H9 (cell line): ENCODE results near the gene MYB. TPM values are rescaled to one million over a fixed set of nuclear protein-coding genes. Genes with fewer than 3 reads are reported as not detected.

Experiments
- DNase-seq: peaks from one replicate; pipeline ENCODE4 v3.0.0-alpha.2; 2017
- H2AFZ ChIP-seq: one replicate; pipeline ENCODE4 v1.6.1; 2013; ENCODE audit warnings: mild to moderate bottlenecking, low read length, control low read depth, moderate library complexity
- H2AK5ac ChIP-seq: 2 replicates; pipeline ENCODE4 v1.6.1; 2013; ENCODE audit warnings: low read length, control low read depth, mixed read lengths; ENCODE audit not compliant: insufficient read length
- H2BK120ac ChIP-seq: one replicate; pipeline ENCODE4 v1.6.1; 2013; ENCODE audit warnings: low read depth, mild to moderate bottlenecking, low read length, control low read depth, inconsistent platforms; ENCODE audit not compliant: poor library complexity, severe bottlenecking
- H2BK12ac ChIP-seq: 2 replicates; pipeline ENCODE4 v1.6.1; 2013; ENCODE audit warnings: low read length, control low read depth, mixed read lengths, low read depth; ENCODE audit not compliant: insufficient read length
- H2BK15ac ChIP-seq: 2 replicates; pipeline ENCODE4 v1.6.1; 2013; ENCODE audit warnings: low read depth, low read length, control low read depth
- H2BK20ac ChIP-seq: one replicate; pipeline ENCODE4 v1.6.1; 2013; ENCODE audit warnings: low read depth, mild to moderate bottlenecking, low read length, control low read depth, inconsistent platforms; ENCODE audit not compliant: poor library complexity, severe bottlenecking
- H2BK5ac ChIP-seq: 2 replicates; pipeline ENCODE4 v1.6.1; 2013; ENCODE audit warnings: low read length, control low read depth, mixed read lengths; ENCODE audit not compliant: insufficient read length
- H3K14ac ChIP-seq: 2 replicates; pipeline ENCODE4 v1.6.1; 2013; ENCODE audit warnings: low read length, control low read depth; ENCODE audit not compliant: insufficient read depth
- H3K18ac ChIP-seq: 2 replicates; pipeline ENCODE4 v1.6.1; 2013; ENCODE audit warnings: low read depth, mild to moderate bottlenecking, mixed read lengths, low read length, control low read depth; ENCODE audit not compliant: insufficient read length
- H3K23ac ChIP-seq: 2 replicates; pipeline ENCODE4 v1.6.1; 2013; ENCODE audit warnings: low read length, control low read depth, mixed read lengths, low read depth; ENCODE audit not compliant: insufficient read length
- H3K23me2 ChIP-seq: 2 replicates; pipeline ENCODE4 v1.6.1; 2013; ENCODE audit warnings: low read depth, mild to moderate bottlenecking, mixed read lengths, low read length, control low read depth; ENCODE audit not compliant: insufficient read length, poor library complexity, severe bottlenecking
- H3K27ac ChIP-seq: 2 replicates; pipeline ENCODE4 v1.5.1; 2013; ENCODE audit warnings: low read length, control low read depth, mixed read lengths, low read depth; ENCODE audit not compliant: insufficient read length
- H3K27me3 ChIP-seq: 2 replicates; pipeline ENCODE4 v1.6.1; 2013; ENCODE audit warnings: low read length, control low read depth, inconsistent platforms; ENCODE audit not compliant: insufficient read depth
- H3K4ac ChIP-seq: 2 replicates; pipeline ENCODE4 v1.6.1; 2013; ENCODE audit warnings: low read depth, mild to moderate bottlenecking, control low read depth, inconsistent platforms, low read length, moderate library complexity
- H3K4me1 ChIP-seq: 2 replicates; pipeline ENCODE4 v1.6.1; 2013; ENCODE audit warnings: low read length, control low read depth, inconsistent platforms; ENCODE audit not compliant: insufficient read depth
- H3K4me2 ChIP-seq: 2 replicates; pipeline ENCODE4 v1.6.1; 2013; ENCODE audit warnings: low read length, control low read depth, mixed read lengths; ENCODE audit not compliant: insufficient read length, insufficient read depth
- H3K56ac ChIP-seq: 2 replicates; pipeline ENCODE4 v1.6.1; 2013; ENCODE audit warnings: low read depth, mild to moderate bottlenecking, mixed read lengths, low read length, control low read depth; ENCODE audit not compliant: insufficient read length
- H3K79me1 ChIP-seq: 2 replicates; pipeline ENCODE4 v1.6.1; 2013; ENCODE audit warnings: low read depth, mild to moderate bottlenecking, moderate library complexity, low read length, control low read depth, inconsistent platforms; ENCODE audit not compliant: insufficient read depth, poor library complexity, severe bottlenecking
- H3K79me2 ChIP-seq: 2 replicates; pipeline ENCODE4 v1.6.1; 2013; ENCODE audit warnings: low read length, control low read depth, inconsistent platforms; ENCODE audit not compliant: insufficient read depth
- H3K9ac ChIP-seq: 2 replicates; pipeline ENCODE4 v1.6.1; 2013; ENCODE audit warnings: low read length, control low read depth, mixed read lengths; ENCODE audit not compliant: insufficient read length; ENCODE audit errors: extremely low read depth
- H3K9me3 ChIP-seq: one replicate; pipeline ENCODE4 v1.6.1; 2013; ENCODE audit warnings: low read depth, low read length, inconsistent platforms; ENCODE audit not compliant: control insufficient read depth
- H3T11ph ChIP-seq: one replicate; pipeline ENCODE4 v1.6.1; 2013; ENCODE audit warnings: mild to moderate bottlenecking, low read length, control low read depth, inconsistent platforms
- H4K20me1 ChIP-seq: one replicate; pipeline ENCODE4 v1.6.1; 2013; ENCODE audit not compliant: control insufficient read depth, insufficient read length, insufficient read depth
- H4K5ac ChIP-seq: 2 replicates; pipeline ENCODE4 v1.6.1; 2013; ENCODE audit warnings: low read depth, mild to moderate bottlenecking, mixed read lengths, low read length, control low read depth; ENCODE audit not compliant: insufficient read length
- H4K8ac ChIP-seq: replicated peaks from 2 replicates; pipeline ENCODE4 v1.6.1; 2013; ENCODE audit warnings: low read length, control low read depth, mixed read lengths, low read depth; ENCODE audit not compliant: insufficient read length
- H4K91ac ChIP-seq: 2 replicates; pipeline ENCODE4 v1.6.1; 2013; ENCODE audit warnings: low read depth, mild to moderate bottlenecking, moderate library complexity, mixed read lengths, low read length, control low read depth; ENCODE audit not compliant: insufficient read length
- H3K27ac Mint-ChIP-seq, 3 experiments: 2 replicates in 2 of 3; 3 replicates in 1 of 3; pipeline ENCODE4 v1.8.0; 2020 to 2021; ENCODE audit warnings: mixed read lengths in 3 of 3, mild to moderate bottlenecking in 1 of 3, moderate library complexity in 1 of 3
- H3K27me3 Mint-ChIP-seq: 2 replicates; pipeline ENCODE4 v1.8.0; 2021; ENCODE audit warnings: low read depth, mild to moderate bottlenecking, moderate library complexity, mixed read lengths
- H3K36me3 Mint-ChIP-seq, 3 experiments: 2 replicates in 2 of 3; 3 replicates in 1 of 3; pipeline ENCODE4 v1.8.0; 2020 to 2021; ENCODE audit warnings: low read depth in 3 of 3, mixed read lengths in 3 of 3; ENCODE audit not compliant: insufficient read depth in 1 of 3
- H3K4me1 Mint-ChIP-seq, 2 experiments: 2 replicates each; pipeline ENCODE4 v1.8.0; 2020; ENCODE audit warnings: mixed read lengths in 2 of 2
- H3K4me3 Mint-ChIP-seq, 2 experiments: 2 replicates in 1 of 2; 3 replicates in 1 of 2; pipeline ENCODE4 v1.8.0; 2020 to 2021; ENCODE audit warnings: mild to moderate bottlenecking in 2 of 2, mixed read lengths in 2 of 2, moderate library complexity in 1 of 2
- H3K9me3 Mint-ChIP-seq, 2 experiments: 2 replicates in 1 of 2; 3 replicates in 1 of 2; pipeline ENCODE4 v1.8.0; 2020; ENCODE audit warnings: mild to moderate bottlenecking in 2 of 2, mixed read lengths in 2 of 2, moderate library complexity in 1 of 2
- WGBS: extraction: QIAGEN DNeasy Blood & Tissue Kit; methylation state at CpG from one replicate; pipeline ENCODE4 v1.1.7; 2013; ENCODE audit warnings: missing lambda C conversion rate, low lambda C conversion rate, mixed read lengths; ENCODE audit not compliant: insufficient read length; ENCODE audit errors: extremely low coverage; 5-methylcytosine and 5-hydroxymethylcytosine counted together
- total RNA-seq: library from RNA; stranded (reverse); gene quantifications from 2 replicates; pipeline ENCODE4 v1.2.1, GENCODE V29; 2021
- TF ChIP-seq, protein P1 (sequence below): fragments of 200-600 bp; sonication (generic); conservative IDR thresholded peaks from 3 replicates; pipeline ENCODE4 v1.8.0; 2021; ENCODE audit warnings: antibody characterized with exemption, mild to moderate bottlenecking

The MYB gene
- total RNA-seq, 1 experiment from 2014 or later, result 5.8 TPM

DNA sequence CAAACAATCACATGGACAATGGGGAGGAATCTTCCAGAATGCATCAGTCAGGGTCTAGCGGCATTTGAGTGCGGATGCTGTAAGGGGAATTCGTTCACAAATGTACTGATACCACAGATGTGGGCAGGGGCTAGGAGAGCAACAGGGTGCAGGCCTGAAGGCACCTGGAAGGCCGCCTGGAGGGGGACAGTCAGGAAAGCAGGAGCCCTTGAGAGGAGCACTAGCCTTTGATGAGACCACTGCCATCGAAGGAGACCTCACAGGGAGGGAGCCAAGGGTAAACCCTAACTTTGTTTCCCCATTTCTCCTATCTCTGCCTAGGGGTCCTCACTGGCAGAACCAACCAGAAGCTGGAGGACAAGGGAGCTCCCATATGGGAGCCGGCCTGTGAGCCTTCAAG lies 38.2 kb downstream of the MYB start:
- H3K27ac ChIP-seq, result no peak overlapping the region
- no CpG with 5 or more reads among the region's 6 CpGs for WGBS

More for the DNA sequence above, 38.2 kb downstream of the MYB start:
- TF ChIP-seq, protein P1, sequence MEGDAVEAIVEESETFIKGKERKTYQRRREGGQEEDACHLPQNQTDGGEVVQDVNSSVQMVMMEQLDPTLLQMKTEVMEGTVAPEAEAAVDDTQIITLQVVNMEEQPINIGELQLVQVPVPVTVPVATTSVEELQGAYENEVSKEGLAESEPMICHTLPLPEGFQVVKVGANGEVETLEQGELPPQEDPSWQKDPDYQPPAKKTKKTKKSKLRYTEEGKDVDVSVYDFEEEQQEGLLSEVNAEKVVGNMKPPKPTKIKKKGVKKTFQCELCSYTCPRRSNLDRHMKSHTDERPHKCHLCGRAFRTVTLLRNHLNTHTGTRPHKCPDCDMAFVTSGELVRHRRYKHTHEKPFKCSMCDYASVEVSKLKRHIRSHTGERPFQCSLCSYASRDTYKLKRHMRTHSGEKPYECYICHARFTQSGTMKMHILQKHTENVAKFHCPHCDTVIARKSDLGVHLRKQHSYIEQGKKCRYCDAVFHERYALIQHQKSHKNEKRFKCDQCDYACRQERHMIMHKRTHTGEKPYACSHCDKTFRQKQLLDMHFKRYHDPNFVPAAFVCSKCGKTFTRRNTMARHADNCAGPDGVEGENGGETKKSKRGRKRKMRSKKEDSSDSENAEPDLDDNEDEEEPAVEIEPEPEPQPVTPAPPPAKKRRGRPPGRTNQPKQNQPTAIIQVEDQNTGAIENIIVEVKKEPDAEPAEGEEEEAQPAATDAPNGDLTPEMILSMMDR, result no peak
- Histone ChIP-seq H3K79me1 (no peaks in the 10 kb centered on the region), H2BK120ac (no peak overlapping the region), H3K4me2 (no peak overlapping the region), H2BK20ac (no peak overlapping the region), H4K20me1 (no peaks in the 10 kb centered on the region), H3K18ac (no peak overlapping the region), H3K23ac (no peak overlapping the region), H3K27me3 (no peaks in the 10 kb centered on the region), H2BK15ac (no peak overlapping the region), H2BK5ac (no peak overlapping the region), H3K4ac (no peak overlapping the region), H3K56ac (no peak overlapping the region), H4K91ac (no peak overlapping the region), H2BK12ac (no peak overlapping the region), H3K14ac (no peak overlapping the region), H3K4me1 (no peaks in the 10 kb centered on the region), H3T11ph (no peak overlapping the region), H3K79me2 (no peaks in the 10 kb centered on the region), H2AK5ac (no peak overlapping the region), H3K9ac (no peak overlapping the region), H2AFZ (no peak overlapping the region), H3K23me2 (no peaks in the 10 kb centered on the region), H3K9me3 (no peaks in the 10 kb centered on the region), H4K5ac (no peak overlapping the region), H4K8ac (no peak overlapping the region)
- Mint-ChIP-seq H3K27me3 (no peaks in the 10 kb centered on the region), H3K27ac (no peak overlapping the region), H3K4me3 (no peak overlapping the region), H3K9me3 (no peaks in the 10 kb centered on the region), H3K36me3 (peaks cover 0 to 23% (median 19%) of the 10 kb centered on the region in 3 experiments; a peak in 4 of 7 replicates), H3K4me1 (peaks cover 14 to 15% of the 10 kb centered on the region in 2 experiments)
- DNase-seq, result no peak
